OCI-LY3 (cell line): ENCODE results near the gene ELFN1.

Experiments
- H2AFZ ChIP-seq: fragments of 200-600, 300-600 bp; shearing (Covaris generic); 2 replicates; pipeline ENCODE4 v1.6.0; 2014; ENCODE audit warnings: antibody characterized with exemption, low read depth, low read length
- H3K27ac ChIP-seq: fragments of 200-600, 300-600 bp; sonication (generic); 2 replicates; pipeline ENCODE4 v1.5.1; 2014; ENCODE audit warnings: mild to moderate bottlenecking, low read length, moderate library complexity, mixed read lengths
- H3K27me3 ChIP-seq: fragments of 200-600, 300-600 bp; sonication (generic); 2 replicates; pipeline ENCODE4 v1.6.1; 2014; ENCODE audit warnings: low read depth, low read length, mixed read lengths
- H3K36me3 ChIP-seq: fragments of 200-600, 300-600 bp; sonication (generic); replicated peaks from 2 replicates; pipeline ENCODE3; 2014; ENCODE audit warnings: low read depth, low read length, mixed read lengths
- H3K4me1 ChIP-seq: fragments of 300-600, 200-600 bp; sonication (generic); 2 replicates; pipeline ENCODE4 v1.6.1; 2014; ENCODE audit warnings: low read length, mixed read lengths
- H3K4me2 ChIP-seq: fragments of 200-600, 300-600 bp; sonication (generic); 2 replicates; pipeline ENCODE4 v1.6.1; 2014; ENCODE audit warnings: low read length, mixed read lengths
- H3K4me3 ChIP-seq: fragments of 300-600, 200-600 bp; sonication (generic); 2 replicates; pipeline ENCODE4 v1.5.1; 2014; ENCODE audit warnings: antibody characterized with exemption, mild to moderate bottlenecking, low read length, moderate library complexity
- H3K79me2 ChIP-seq: fragments of 300-600, 200-600 bp; shearing (Covaris generic); 2 replicates; pipeline ENCODE4 v1.6.1; 2014; ENCODE audit warnings: mild to moderate bottlenecking, low read length, mixed read lengths
- H3K9ac ChIP-seq: fragments of 300-600, 200-600 bp; shearing (Covaris generic); 2 replicates; pipeline ENCODE4 v1.6.0; 2014; ENCODE audit warnings: mild to moderate bottlenecking, low read length, moderate library complexity
- H3K9me3 ChIP-seq: fragments of 200-600, 300-600 bp; shearing (Covaris generic); 2 replicates; pipeline ENCODE4 v1.6.1; 2014; ENCODE audit warnings: low read length, mixed read lengths; ENCODE audit not compliant: insufficient read depth
- H4K20me1 ChIP-seq: fragments of 200-600, 300-600 bp; sonication (generic); 2 replicates; pipeline ENCODE4 v1.6.1; 2016; ENCODE audit warnings: low read length, mixed read lengths; ENCODE audit not compliant: insufficient read depth
- EZH2phosphoT487 ChIP-seq: fragments of 200-600 bp; shearing (Covaris generic); IDR thresholded peaks from 2 replicates; pipeline ENCODE4 v1.6.1; 2018; ENCODE audit warnings: antibody characterized with exemption, mixed run types, low read depth
- TF ChIP-seq, protein P1 (sequence below): fragments of 200-600, 300-600 bp; sonication (generic); IDR thresholded peaks from 2 replicates; pipeline ENCODE4 v1.5.1; 2014; ENCODE audit warnings: antibody characterized with exemption, low read length, low read depth

ELFN1 gene

DNA sequence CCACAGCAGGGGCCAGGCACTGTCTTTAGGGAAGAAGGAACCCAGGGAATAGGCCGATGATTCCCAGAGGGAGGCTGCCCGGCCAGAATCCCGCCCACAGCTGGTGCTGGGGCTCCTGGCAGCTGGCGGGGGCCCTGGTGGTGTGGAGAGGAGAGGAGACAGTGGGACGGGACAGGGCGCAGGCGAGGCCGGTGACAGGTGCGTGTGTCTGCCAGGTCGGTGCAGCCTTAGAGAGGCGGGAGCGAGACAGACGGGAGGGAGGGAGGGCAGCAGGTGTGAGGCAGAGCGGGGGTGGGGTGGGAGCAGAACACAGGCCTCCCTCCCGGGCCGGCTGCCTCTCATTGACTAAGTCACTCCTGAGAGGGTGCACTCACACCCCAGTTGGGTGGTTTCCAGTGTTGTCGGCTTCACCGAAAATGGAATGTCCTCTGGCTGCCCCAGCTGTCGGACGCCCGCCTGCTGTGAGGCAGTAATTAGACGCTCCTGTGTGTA is 55.2 kb downstream of the ELFN1 start:
- Histone ChIP-seq H3K4me3 (no peak overlapping the region), H4K20me1 (no peaks in the 10 kb centered on the region), H3K79me2 (no peaks in the 10 kb centered on the region), H3K27me3 (no peaks in the 10 kb centered on the region), H3K36me3 (no peaks in the 10 kb centered on the region), H3K9ac (no peak overlapping the region), H3K4me2 (no peak overlapping the region), H3K27ac (no peak overlapping the region), H3K4me1 (no peaks in the 10 kb centered on the region), H3K9me3 (no peaks in the 10 kb centered on the region), H2AFZ (no peak overlapping the region)
- no peak for TF ChIP-seq EZH2phosphoT487
- TF ChIP-seq, protein P1, sequence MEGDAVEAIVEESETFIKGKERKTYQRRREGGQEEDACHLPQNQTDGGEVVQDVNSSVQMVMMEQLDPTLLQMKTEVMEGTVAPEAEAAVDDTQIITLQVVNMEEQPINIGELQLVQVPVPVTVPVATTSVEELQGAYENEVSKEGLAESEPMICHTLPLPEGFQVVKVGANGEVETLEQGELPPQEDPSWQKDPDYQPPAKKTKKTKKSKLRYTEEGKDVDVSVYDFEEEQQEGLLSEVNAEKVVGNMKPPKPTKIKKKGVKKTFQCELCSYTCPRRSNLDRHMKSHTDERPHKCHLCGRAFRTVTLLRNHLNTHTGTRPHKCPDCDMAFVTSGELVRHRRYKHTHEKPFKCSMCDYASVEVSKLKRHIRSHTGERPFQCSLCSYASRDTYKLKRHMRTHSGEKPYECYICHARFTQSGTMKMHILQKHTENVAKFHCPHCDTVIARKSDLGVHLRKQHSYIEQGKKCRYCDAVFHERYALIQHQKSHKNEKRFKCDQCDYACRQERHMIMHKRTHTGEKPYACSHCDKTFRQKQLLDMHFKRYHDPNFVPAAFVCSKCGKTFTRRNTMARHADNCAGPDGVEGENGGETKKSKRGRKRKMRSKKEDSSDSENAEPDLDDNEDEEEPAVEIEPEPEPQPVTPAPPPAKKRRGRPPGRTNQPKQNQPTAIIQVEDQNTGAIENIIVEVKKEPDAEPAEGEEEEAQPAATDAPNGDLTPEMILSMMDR = no peak

DNA sequence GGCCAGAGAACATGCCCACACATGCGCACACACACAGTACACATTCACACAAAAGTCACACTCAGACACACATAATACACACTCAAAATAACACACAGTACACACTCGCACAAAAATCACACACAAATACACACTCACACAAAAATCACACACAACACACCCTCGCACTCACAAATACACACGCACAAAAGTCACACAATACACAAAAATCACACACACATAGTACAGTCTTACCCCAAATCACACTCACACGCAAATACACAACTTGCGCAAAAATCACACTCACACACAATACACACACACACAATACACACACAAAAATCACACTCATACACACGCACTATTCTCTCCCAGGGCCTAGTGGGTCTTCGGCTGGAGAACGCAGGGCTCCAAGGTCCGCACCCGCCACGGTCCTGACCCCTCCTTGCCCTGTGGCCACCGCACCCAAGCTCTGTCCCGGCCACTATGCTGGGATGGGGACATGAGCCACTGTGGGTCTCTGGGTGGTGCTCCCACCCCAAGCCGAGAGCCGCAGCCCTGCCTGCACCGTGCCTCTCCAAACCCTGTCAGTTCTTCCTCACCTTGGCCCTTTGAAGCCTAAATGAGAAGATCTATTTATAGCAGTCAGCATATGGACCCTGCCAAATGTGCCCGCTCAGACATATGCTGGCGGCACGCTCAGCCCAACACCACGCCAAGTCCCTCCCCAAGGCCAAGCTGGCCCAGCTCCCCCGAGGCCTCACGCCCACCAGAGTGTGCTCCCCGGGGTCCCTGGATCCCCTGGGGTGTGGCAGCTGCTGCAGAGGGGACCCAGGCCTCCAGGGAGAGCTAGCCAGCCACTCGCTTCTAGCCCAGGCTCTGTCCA is 55.9 kb downstream of the ELFN1 start:
- Histone ChIP-seq H3K79me2 (no peaks in the 10 kb centered on the region), H4K20me1 (no peaks in the 10 kb centered on the region), H3K4me3 (no peak overlapping the region), H3K4me1 (no peaks in the 10 kb centered on the region), H3K9ac (no peak overlapping the region), H3K27ac (no peak overlapping the region), H3K9me3 (no peaks in the 10 kb centered on the region), H3K36me3 (no peaks in the 10 kb centered on the region), H3K4me2 (no peak overlapping the region), H3K27me3 (no peaks in the 10 kb centered on the region), H2AFZ (no peak overlapping the region)
- TF ChIP-seq, protein P1 = no peak
- no peak for TF ChIP-seq EZH2phosphoT487

DNA sequence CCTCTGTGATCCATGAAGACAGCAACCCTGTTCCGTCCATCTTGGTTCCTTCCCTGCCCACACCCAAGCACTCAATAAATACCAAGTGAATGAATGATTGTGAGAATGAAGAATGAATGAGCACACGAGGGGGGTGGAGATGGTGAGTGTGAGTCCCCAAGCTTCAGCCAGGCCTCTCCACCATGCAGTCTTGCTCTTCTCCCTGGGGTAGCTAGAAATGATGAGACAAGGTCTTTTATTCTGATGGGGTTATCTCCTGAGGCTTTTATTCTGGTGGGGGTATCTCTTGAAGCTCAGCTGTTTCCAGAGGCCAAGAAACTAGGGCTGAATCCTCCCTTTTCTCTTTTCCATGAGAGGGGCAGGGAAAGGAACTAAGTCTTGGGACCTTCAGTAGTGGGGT is 57.0 kb downstream of the ELFN1 start:
- no peak overlapping the region for H3K4me2 ChIP-seq
- no peak for TF ChIP-seq EZH2phosphoT487
- TF ChIP-seq, protein P1 = no peak
- H3K9ac ChIP-seq = no peak overlapping the region
- no peak overlapping the region for H3K27ac ChIP-seq
- H3K36me3 ChIP-seq = no peaks in the 10 kb centered on the region
- no peak overlapping the region for H3K4me3 ChIP-seq
- H2AFZ ChIP-seq = no peak overlapping the region
- no peaks in the 10 kb centered on the region for H3K4me1 ChIP-seq
- H3K79me2 ChIP-seq = no peaks in the 10 kb centered on the region
- H3K27me3 ChIP-seq = no peaks in the 10 kb centered on the region
- no peaks in the 10 kb centered on the region for H4K20me1 ChIP-seq
- H3K9me3 ChIP-seq = no peaks in the 10 kb centered on the region

DNA sequence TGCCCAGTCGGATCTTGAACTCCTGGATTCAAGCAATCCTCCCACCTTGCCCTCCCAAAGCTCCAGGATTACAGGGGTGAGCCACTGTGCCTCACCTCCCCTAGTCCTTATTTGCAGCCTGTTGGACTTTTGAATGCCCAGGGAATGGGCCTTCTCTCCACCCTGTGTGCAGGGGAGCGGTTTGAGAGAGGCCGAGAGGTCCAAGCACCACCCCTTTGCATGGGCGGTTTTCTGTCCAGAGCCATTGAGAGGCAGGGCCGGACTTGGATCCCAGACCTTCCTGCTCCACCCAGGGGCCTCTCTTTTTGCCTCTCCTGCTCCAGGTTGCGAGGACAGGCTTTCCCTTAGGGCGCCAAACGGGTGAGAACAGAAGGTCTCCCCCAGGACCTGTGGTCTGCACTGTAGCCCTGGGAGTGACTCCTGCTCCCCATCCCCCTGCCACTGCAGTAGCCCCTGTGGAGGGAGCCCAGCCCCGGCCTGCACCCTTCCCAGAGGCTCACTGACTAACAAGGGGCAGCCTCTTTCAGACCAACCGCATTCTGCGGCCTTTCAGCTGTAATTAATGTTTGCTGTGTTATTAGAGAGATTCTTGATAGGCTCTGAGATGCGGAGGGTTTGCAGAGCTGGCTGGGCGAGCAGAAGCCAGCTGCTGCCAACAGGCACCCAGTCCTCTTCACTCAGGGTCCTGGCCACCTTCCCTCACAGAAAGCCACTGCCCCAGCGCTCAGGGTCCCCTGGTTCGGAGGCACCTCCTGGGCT is 57.9 kb downstream of the ELFN1 start:
- Histone ChIP-seq H3K4me2 (no peak overlapping the region), H3K9me3 (no peaks in the 10 kb centered on the region), H4K20me1 (no peaks in the 10 kb centered on the region), H3K79me2 (no peaks in the 10 kb centered on the region), H2AFZ (no peak overlapping the region), H3K36me3 (no peaks in the 10 kb centered on the region), H3K9ac (no peak overlapping the region), H3K27ac (no peak overlapping the region), H3K4me1 (no peaks in the 10 kb centered on the region), H3K27me3 (no peaks in the 10 kb centered on the region), H3K4me3 (no peak overlapping the region)
- TF ChIP-seq, protein P1 = no peak
- TF ChIP-seq EZH2phosphoT487 = no peak
